ENCODE measurements around the gene ZWILCH.
A peak's percentile ranks its signal among the peaks of the same experiment; 100 is the strongest.

Gene ZWILCH

DNA sequence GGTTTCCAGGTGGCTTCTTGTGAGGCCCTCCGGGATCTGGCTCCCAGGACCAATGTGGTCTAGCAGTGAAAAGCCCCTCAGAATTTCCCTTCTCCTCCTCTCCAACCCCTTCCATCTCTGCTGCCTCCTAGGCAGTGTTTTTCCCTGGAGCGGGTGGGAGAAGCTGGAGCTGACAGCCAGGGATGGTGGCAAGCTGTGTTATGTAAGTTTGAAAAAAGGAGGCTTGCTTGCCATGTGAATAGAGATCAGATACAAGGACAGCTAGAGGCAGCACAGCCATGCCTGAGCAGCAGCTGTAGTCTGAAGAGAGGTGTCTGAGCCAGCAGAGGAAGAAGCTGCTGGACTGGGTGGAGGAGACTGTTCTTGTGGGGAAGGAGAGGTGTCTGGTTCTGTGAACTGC is 28.1 kb upstream of the ZWILCH start:
- TF ChIP-seq TEAD4 (IDR thresholded peaks at IDR 0.05) (no peak), NFIC (IDR thresholded peaks at IDR 0.05) (no peak), YY1 (IDR thresholded peaks at IDR 0.05; ENCODE audit: low read depth) (no peak), USF1 (IDR thresholded peaks at IDR 0.05) (no peak), EP300 (IDR thresholded peaks at IDR 0.05; ENCODE audit: borderline replicate concordance) (no peak), ZBTB7A (IDR thresholded peaks at IDR 0.05; ENCODE audit: low read depth) (no peak), FOXM1 (IDR thresholded peaks at IDR 0.05; ENCODE audit: borderline replicate concordance, low read depth) (no peak), TCF12 (IDR thresholded peaks at IDR 0.05; ENCODE audit: low read depth) (no peak), CEBPB (IDR thresholded peaks at IDR 0.05) (no peak), TAF1 (IDR thresholded peaks at IDR 0.05; ENCODE audit: low read depth) (no peak)
- TF ChIP-seq, protein P1, sequence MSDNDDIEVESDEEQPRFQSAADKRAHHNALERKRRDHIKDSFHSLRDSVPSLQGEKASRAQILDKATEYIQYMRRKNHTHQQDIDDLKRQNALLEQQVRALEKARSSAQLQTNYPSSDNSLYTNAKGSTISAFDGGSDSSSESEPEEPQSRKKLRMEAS (IDR thresholded peaks at IDR 0.05), result no peak
- TF ChIP-seq, protein P2, sequence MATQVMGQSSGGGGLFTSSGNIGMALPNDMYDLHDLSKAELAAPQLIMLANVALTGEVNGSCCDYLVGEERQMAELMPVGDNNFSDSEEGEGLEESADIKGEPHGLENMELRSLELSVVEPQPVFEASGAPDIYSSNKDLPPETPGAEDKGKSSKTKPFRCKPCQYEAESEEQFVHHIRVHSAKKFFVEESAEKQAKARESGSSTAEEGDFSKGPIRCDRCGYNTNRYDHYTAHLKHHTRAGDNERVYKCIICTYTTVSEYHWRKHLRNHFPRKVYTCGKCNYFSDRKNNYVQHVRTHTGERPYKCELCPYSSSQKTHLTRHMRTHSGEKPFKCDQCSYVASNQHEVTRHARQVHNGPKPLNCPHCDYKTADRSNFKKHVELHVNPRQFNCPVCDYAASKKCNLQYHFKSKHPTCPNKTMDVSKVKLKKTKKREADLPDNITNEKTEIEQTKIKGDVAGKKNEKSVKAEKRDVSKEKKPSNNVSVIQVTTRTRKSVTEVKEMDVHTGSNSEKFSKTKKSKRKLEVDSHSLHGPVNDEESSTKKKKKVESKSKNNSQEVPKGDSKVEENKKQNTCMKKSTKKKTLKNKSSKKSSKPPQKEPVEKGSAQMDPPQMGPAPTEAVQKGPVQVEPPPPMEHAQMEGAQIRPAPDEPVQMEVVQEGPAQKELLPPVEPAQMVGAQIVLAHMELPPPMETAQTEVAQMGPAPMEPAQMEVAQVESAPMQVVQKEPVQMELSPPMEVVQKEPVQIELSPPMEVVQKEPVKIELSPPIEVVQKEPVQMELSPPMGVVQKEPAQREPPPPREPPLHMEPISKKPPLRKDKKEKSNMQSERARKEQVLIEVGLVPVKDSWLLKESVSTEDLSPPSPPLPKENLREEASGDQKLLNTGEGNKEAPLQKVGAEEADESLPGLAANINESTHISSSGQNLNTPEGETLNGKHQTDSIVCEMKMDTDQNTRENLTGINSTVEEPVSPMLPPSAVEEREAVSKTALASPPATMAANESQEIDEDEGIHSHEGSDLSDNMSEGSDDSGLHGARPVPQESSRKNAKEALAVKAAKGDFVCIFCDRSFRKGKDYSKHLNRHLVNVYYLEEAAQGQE (IDR thresholded peaks at IDR 0.05; ENCODE audit: low read depth), result no peak

GRCh38 chr15:66480267-66480666 is 24.9 kb upstream of the ZWILCH start:
- no peak for TF ChIP-seq TEAD4 (IDR thresholded peaks at IDR 0.05)
- no peak for TF ChIP-seq NFIC (IDR thresholded peaks at IDR 0.05)
- no peak for TF ChIP-seq EP300 (IDR thresholded peaks at IDR 0.05; ENCODE audit: borderline replicate concordance)
- TF ChIP-seq CEBPB (IDR thresholded peaks at IDR 0.05), result no peak
- TF ChIP-seq, protein P1 (IDR thresholded peaks at IDR 0.05), result no peak
- no peak for TF ChIP-seq TCF12 (IDR thresholded peaks at IDR 0.05; ENCODE audit: low read depth)
- no peak for TF ChIP-seq TAF1 (IDR thresholded peaks at IDR 0.05; ENCODE audit: low read depth)
- no peak for TF ChIP-seq YY1 (IDR thresholded peaks at IDR 0.05; ENCODE audit: low read depth)
- TF ChIP-seq CREB1 (IDR thresholded peaks at IDR 0.05; ENCODE audit: low read depth), result no peak
- no peak for TF ChIP-seq USF1 (IDR thresholded peaks at IDR 0.05)
- TF ChIP-seq ZBTB7A (IDR thresholded peaks at IDR 0.05; ENCODE audit: low read depth), result no peak
- no peak for TF ChIP-seq FOXM1 (IDR thresholded peaks at IDR 0.05; ENCODE audit: borderline replicate concordance, low read depth)
- no peak for TF ChIP-seq RAD21 (IDR thresholded peaks at IDR 0.05; ENCODE audit: low read depth)
- TF ChIP-seq, protein P2 (IDR thresholded peaks at IDR 0.05; ENCODE audit: low read depth), result no peak
- TF ChIP-seq EGR1 (IDR thresholded peaks at IDR 0.05), result no peak

DNA sequence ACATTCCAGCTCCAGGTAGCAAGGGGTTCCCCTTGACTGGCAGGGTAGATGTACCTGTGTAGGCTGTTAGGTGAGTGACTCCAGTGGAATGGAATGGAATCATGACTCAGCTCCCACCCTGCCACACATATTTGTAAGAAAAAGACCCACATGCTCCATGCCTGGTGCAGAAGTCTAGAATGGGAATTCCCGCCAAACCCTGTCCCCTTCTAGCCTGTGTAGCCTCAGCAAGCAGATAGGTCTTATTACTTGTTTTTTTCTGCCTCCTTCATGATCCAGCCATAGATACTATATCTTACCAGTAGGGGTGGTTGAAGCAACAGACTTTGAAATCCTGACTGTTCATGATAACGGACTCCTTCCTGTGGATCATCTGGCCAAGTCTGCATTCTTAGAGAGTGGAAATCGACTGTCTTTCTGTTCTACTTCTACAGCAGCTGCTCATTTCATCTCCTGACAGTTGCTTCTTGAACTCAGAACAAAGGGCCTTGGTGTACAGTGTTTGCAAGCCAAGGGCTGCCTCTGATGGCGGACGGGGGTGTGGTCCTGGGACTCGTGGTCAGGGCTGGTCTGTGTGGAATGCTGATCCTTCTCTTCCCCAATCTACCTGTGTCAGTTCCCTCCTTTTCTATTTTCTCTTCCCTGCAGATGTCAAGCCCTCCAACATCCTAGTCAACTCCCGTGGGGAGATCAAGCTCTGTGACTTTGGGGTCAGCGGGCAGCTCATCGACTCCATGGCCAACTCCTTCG is 23.8 kb upstream of the ZWILCH start:
- TF ChIP-seq EP300 (IDR thresholded peaks at IDR 0.05; ENCODE audit: borderline replicate concordance) (no peak), NFIC (IDR thresholded peaks at IDR 0.05) (no peak), USF1 (IDR thresholded peaks at IDR 0.05) (no peak), ZBTB7A (IDR thresholded peaks at IDR 0.05; ENCODE audit: low read depth) (no peak), CREB1 (IDR thresholded peaks at IDR 0.05; ENCODE audit: low read depth) (no peak), TEAD4 (IDR thresholded peaks at IDR 0.05) (peak; percentile 49; the same call in 1 of the 2 replicates), YY1 (IDR thresholded peaks at IDR 0.05; ENCODE audit: low read depth) (no peak), TCF12 (IDR thresholded peaks at IDR 0.05; ENCODE audit: low read depth) (no peak), RAD21 (IDR thresholded peaks at IDR 0.05; ENCODE audit: low read depth) (no peak), FOXM1 (IDR thresholded peaks at IDR 0.05; ENCODE audit: borderline replicate concordance, low read depth) (no peak), TAF1 (IDR thresholded peaks at IDR 0.05; ENCODE audit: low read depth) (no peak), EGR1 (IDR thresholded peaks at IDR 0.05) (no peak), CEBPB (IDR thresholded peaks at IDR 0.05) (no peak)
- TF ChIP-seq, protein P1 (IDR thresholded peaks at IDR 0.05), result peak; percentile 69
- TF ChIP-seq, protein P2 (IDR thresholded peaks at IDR 0.05; ENCODE audit: low read depth), result no peak
